HG03469 (cell line): ENCODE measurements around the gene CCDC146.
"Not testable (repeated sequence)": the region's sequence is repeated elsewhere in the genome, so short reads cannot be mapped to it uniquely, and the experiment has no call there.

ENCODE experiments used
- ATAC-seq: cut with Tn5 transposase; IDR thresholded peaks from one replicate; pipeline ENCODE4 v1.9.1; 2021; ENCODE audit warnings: mild to moderate bottlenecking, moderate library complexity, moderate number of reproducible peaks; ENCODE audit not compliant: unreplicated experiment

The CCDC146 gene

GRCh38 chr7:77244222-77244934, 122.0 kb downstream of the CCDC146 start:
- ATAC-seq: no peak

GRCh38 chr7:77245015-77245755, 122.8 kb downstream of the CCDC146 start:
- no peak for ATAC-seq

- ATAC-seq: no peak
Measured at GRCh38 chr7:77246026-77246640, 123.7 kb downstream of the CCDC146 start.

- ATAC-seq: peak; percentile 83
Measured at GRCh38 chr7:77247206-77247850, 124.9 kb downstream of the CCDC146 start.

GRCh38 chr7:77248154-77248553, 125.7 kb downstream of the CCDC146 start:
- ATAC-seq: no peak

- ATAC-seq: no peak
Measured at GRCh38 chr7:77252506-77252905, 130.1 kb downstream of the CCDC146 start.

- no peak for ATAC-seq
Measured at GRCh38 chr7:77253151-77253550, 130.7 kb downstream of the CCDC146 start.

- ATAC-seq: no peak
Measured at GRCh38 chr7:77254429-77254828, 132.0 kb downstream of the CCDC146 start.

GRCh38 chr7:77254915-77255314, 132.5 kb downstream of the CCDC146 start:
- no peak for ATAC-seq

GRCh38 chr7:77258014-77258413, 135.6 kb downstream of the CCDC146 start:
- no peak for ATAC-seq

- ATAC-seq: no peak
Measured at GRCh38 chr7:77258593-77258992, 136.2 kb downstream of the CCDC146 start.

- ATAC-seq: no peak
Measured at GRCh38 chr7:77262316-77262715, 139.9 kb downstream of the CCDC146 start.

- ATAC-seq: no peak
Measured at GRCh38 chr7:77265666-77266065, 143.3 kb downstream of the CCDC146 start.

GRCh38 chr7:77266291-77266794, 143.9 kb downstream of the CCDC146 start:
- peak; percentile 80 for ATAC-seq

- peak; percentile 46 for ATAC-seq
Measured at GRCh38 chr7:77269360-77270093, 147.1 kb downstream of the CCDC146 start.

GRCh38 chr7:77270094-77270480, 147.7 kb downstream of the CCDC146 start:
- ATAC-seq: no peak

- ATAC-seq: no peak
Measured at GRCh38 chr7:77271766-77272165, 149.4 kb downstream of the CCDC146 start.

- ATAC-seq: not testable (repeated sequence)
Measured at GRCh38 chr7:77275663-77276062, 153.2 kb downstream of the CCDC146 start.

- no peak for ATAC-seq
Measured at GRCh38 chr7:77276120-77276519, 153.7 kb downstream of the CCDC146 start.

- ATAC-seq: no peak
Measured at GRCh38 chr7:77281780-77282478, 159.5 kb downstream of the CCDC146 start.
